Measurements from ENCODE around the gene RAD51AP1. TPM values are rescaled to one million over a fixed set of nuclear protein-coding genes. Genes with fewer than 3 reads are reported as not detected.

Gene RAD51AP1
- total and polyA plus RNA-seq, 2 donors (not counting 1 experiment from before 2014, with no cell fraction given), result 3.5 to 4.6 TPM

- POLR2A ChIA-PET, result no interaction called here
- Histone ChIP-seq H4K20me1 (ENCODE audit: control insufficient read depth, insufficient read depth, low read length, poor library complexity, severe bottlenecking) (no peaks in the 10 kb centered on the region), H3K9me3 (ENCODE audit: control extremely low read depth in 1 of 3, control insufficient read depth in 2 of 3, insufficient read depth in 1 of 3, low read length in 2 of 3) (no peaks in the 10 kb centered on the region), H3K27ac (ENCODE audit: low read length in 2 of 2) (no peak overlapping the region), H3K9ac (ENCODE audit: low read length) (no peak overlapping the region), H3K4me3 (ENCODE audit: control extremely low read depth in 1 of 5, extremely low read depth in 1 of 5, insufficient read depth in 1 of 5, low read depth in 2 of 5, low read length in 4 of 5) (no peak overlapping the region), H3K79me2 (ENCODE audit: control insufficient read depth, insufficient read depth, low read length) (no peaks in the 10 kb centered on the region), H3K36me3 (replicated peaks in 1 of 2; ENCODE audit: control extremely low read depth in 1 of 2, control insufficient read depth in 1 of 2, extremely low read depth in 1 of 2, insufficient read depth in 2 of 2, low read length in 1 of 2) (peaks cover 0 to 11% of the 10 kb centered on the region in 2 experiments), H3K27me3 (replicated peaks in 1 of 4; ENCODE audit: control extremely low read depth in 1 of 4, control insufficient read depth in 3 of 4, insufficient read depth in 4 of 4, low read length in 3 of 4) (no peaks in the 10 kb centered on the region), H3K4me2 (replicated peaks; ENCODE audit: low read depth, low read length, poor library complexity, severe bottlenecking) (no peak overlapping the region), H3K4me1 (ENCODE audit: control insufficient read depth in 2 of 2, insufficient read depth in 2 of 2, low read length in 2 of 2) (no peaks in the 10 kb centered on the region), H2AFZ (ENCODE audit: insufficient read depth, low read depth, low read length, poor library complexity, severe bottlenecking) (no peak overlapping the region)
- intact Hi-C loops (cut with micrococcal nuclease), result no loop called here
- Mint-ChIP-seq H3K4me3 (no peak overlapping the region), H3K27me3 (no peaks in the 10 kb centered on the region), H3K27ac (no peak overlapping the region), H3K4me1 (peaks cover 3% of the 10 kb centered on the region), H3K9me3 (ENCODE audit: insufficient read depth) (no peaks in the 10 kb centered on the region)
- no CpG with 5 or more reads among the region's 3 CpGs for WGBS (ENCODE audit: insufficient coverage)
- TF ChIP-seq EZH2 (IDR thresholded peaks at IDR 0.05; ENCODE audit: borderline replicate concordance, insufficient read depth, low read depth, low read length, poor library complexity, severe bottlenecking), result no peak
- TF ChIP-seq, protein P1, sequence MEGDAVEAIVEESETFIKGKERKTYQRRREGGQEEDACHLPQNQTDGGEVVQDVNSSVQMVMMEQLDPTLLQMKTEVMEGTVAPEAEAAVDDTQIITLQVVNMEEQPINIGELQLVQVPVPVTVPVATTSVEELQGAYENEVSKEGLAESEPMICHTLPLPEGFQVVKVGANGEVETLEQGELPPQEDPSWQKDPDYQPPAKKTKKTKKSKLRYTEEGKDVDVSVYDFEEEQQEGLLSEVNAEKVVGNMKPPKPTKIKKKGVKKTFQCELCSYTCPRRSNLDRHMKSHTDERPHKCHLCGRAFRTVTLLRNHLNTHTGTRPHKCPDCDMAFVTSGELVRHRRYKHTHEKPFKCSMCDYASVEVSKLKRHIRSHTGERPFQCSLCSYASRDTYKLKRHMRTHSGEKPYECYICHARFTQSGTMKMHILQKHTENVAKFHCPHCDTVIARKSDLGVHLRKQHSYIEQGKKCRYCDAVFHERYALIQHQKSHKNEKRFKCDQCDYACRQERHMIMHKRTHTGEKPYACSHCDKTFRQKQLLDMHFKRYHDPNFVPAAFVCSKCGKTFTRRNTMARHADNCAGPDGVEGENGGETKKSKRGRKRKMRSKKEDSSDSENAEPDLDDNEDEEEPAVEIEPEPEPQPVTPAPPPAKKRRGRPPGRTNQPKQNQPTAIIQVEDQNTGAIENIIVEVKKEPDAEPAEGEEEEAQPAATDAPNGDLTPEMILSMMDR (IDR thresholded peaks at IDR 0.05), result no peak
- CTCF ChIA-PET, result interaction anchor here (2.1 kb wide), 1 partner anchor 15 kb away, joined by 11 read pairs; no protein-coding TSS in a partner anchor
- ATAC-seq (ENCODE audit: low read depth) (no peak), DNase-seq (no peak)
Measured at GRCh38 chr12:4588916-4589315, 50.2 kb downstream of the RAD51AP1 start.

GRCh38 chr12:4589941-4590340 lies 51.3 kb downstream of the RAD51AP1 start:
- Histone ChIP-seq H3K36me3 (replicated peaks in 1 of 2; ENCODE audit: control extremely low read depth in 1 of 2, control insufficient read depth in 1 of 2, extremely low read depth in 1 of 2, insufficient read depth in 2 of 2, low read length in 1 of 2) (peaks cover 0 to 11% of the 10 kb centered on the region in 2 experiments), H3K4me3 (ENCODE audit: control extremely low read depth in 1 of 5, extremely low read depth in 1 of 5, insufficient read depth in 1 of 5, low read depth in 2 of 5, low read length in 4 of 5) (no peak overlapping the region), H3K27ac (ENCODE audit: low read length in 2 of 2) (no peak overlapping the region), H3K4me1 (ENCODE audit: control insufficient read depth in 2 of 2, insufficient read depth in 2 of 2, low read length in 2 of 2) (no peaks in the 10 kb centered on the region), H4K20me1 (ENCODE audit: control insufficient read depth, insufficient read depth, low read length, poor library complexity, severe bottlenecking) (no peaks in the 10 kb centered on the region), H2AFZ (ENCODE audit: insufficient read depth, low read depth, low read length, poor library complexity, severe bottlenecking) (no peak overlapping the region), H3K9me3 (ENCODE audit: control extremely low read depth in 1 of 3, control insufficient read depth in 2 of 3, insufficient read depth in 1 of 3, low read length in 2 of 3) (no peaks in the 10 kb centered on the region), H3K9ac (ENCODE audit: low read length) (no peak overlapping the region), H3K27me3 (replicated peaks in 1 of 4; ENCODE audit: control extremely low read depth in 1 of 4, control insufficient read depth in 3 of 4, insufficient read depth in 4 of 4, low read length in 3 of 4) (no peaks in the 10 kb centered on the region), H3K79me2 (ENCODE audit: control insufficient read depth, insufficient read depth, low read length) (no peaks in the 10 kb centered on the region), H3K4me2 (replicated peaks; ENCODE audit: low read depth, low read length, poor library complexity, severe bottlenecking) (no peak overlapping the region)
- WGBS (ENCODE audit: insufficient coverage), result 57% methylated on average over 2 of the region's 2 CpGs
- Mint-ChIP-seq H3K27ac (no peak overlapping the region), H3K4me3 (no peak overlapping the region), H3K9me3 (ENCODE audit: insufficient read depth) (no peaks in the 10 kb centered on the region), H3K27me3 (no peaks in the 10 kb centered on the region), H3K4me1 (no peaks in the 10 kb centered on the region)
- intact Hi-C loops (cut with micrococcal nuclease), result no loop called here
- ATAC-seq (ENCODE audit: low read depth) (no peak), DNase-seq (no peak)
- ChIA-PET POLR2A (no interaction called here), CTCF (interaction anchor here (2.1 kb wide), 1 partner anchor 14 kb away, joined by 11 read pairs; no protein-coding TSS in a partner anchor)
- TF ChIP-seq EZH2 (IDR thresholded peaks at IDR 0.05; ENCODE audit: borderline replicate concordance, insufficient read depth, low read depth, low read length, poor library complexity, severe bottlenecking), result no peak
